Thoracic aorta (tissue), 2 donors: ENCODE results near the gene SAA2. TPM values are rescaled to one million over a fixed set of nuclear protein-coding genes. Genes with fewer than 3 reads are reported as not detected.

ENCODE experiments used
- ATAC-seq: fragments of 150-250 bp; one replicate; pipeline ENCODE4 v1.8.0; 2017; ENCODE audit warnings: low read depth; ENCODE audit not compliant: insufficient number of reproducible peaks, low FRiP score
- DNase-seq: peaks from one replicate; pipeline ENCODE4 v3.0.0-alpha.2; 2020; ENCODE audit warnings: low spot score
- H3K27ac ChIP-seq, 2 donors: fragments of 200-600 bp; sonication (generic); 1 replicate in 1 of 2; 2 replicates in 1 of 2; pipeline ENCODE4 v1.5.1; 2016; ENCODE audit warnings: mild to moderate bottlenecking in 2 of 2, moderate library complexity in 2 of 2
- H3K27me3 ChIP-seq: fragments of 200-600 bp; sonication (generic); replicated peaks from 2 replicates; pipeline ENCODE4 v1.6.0; 2016; ENCODE audit warnings: mild to moderate bottlenecking; ENCODE audit not compliant: insufficient read depth
- H3K36me3 ChIP-seq: fragments of 200-600 bp; sonication (generic); one replicate; pipeline ENCODE4 v1.5.1; 2016
- H3K4me1 ChIP-seq, 2 donors: fragments of 200-600 bp; sonication (generic); 1 replicate in 1 of 2; 2 replicates in 1 of 2; pipeline versions ENCODE4 v1.5.1 to v1.6.0; 2016; ENCODE audit warnings: low read depth in 2 of 2, mild to moderate bottlenecking in 1 of 2; ENCODE audit not compliant: control insufficient read depth in 1 of 2
- H3K4me3 ChIP-seq: fragments of 200-600 bp; sonication (generic); 2 replicates; pipeline ENCODE4 v1.5.1; 2016; ENCODE audit warnings: mild to moderate bottlenecking
- H3K9me3 ChIP-seq: fragments of 200-600 bp; sonication (generic); 2 replicates; pipeline ENCODE4 v1.5.1; 2016
- CTCF ChIP-seq: fragments of 200-600 bp; sonication (generic); IDR thresholded peaks from one replicate; pipeline ENCODE4 v1.5.1; 2019; ENCODE audit warnings: antibody characterized with exemption
- total RNA-seq, 2 donors: library from RNA; depleted of rRNA; stranded (reverse); fragments of >200 nt; gene quantifications; one replicate each; pipeline versions ENCODE4 v1.1.0 to v1.2.3, GENCODE V29; 2016

SAA2 gene
- total RNA-seq, 2 donors from 2014 or later: 2.0 to 2.5 TPM

- no peak for TF ChIP-seq CTCF
- no peak for ATAC-seq
- Histone ChIP-seq H3K27ac (no peak overlapping the region), H3K4me1 (no peaks in the 10 kb centered on the region), H3K4me3 (no peak overlapping the region), H3K9me3 (no peaks in the 10 kb centered on the region), H3K36me3 (no peaks in the 10 kb centered on the region), H3K27me3 (no peaks in the 10 kb centered on the region)
- DNase-seq: no peak
Observed at GRCh38 chr11:18233912-18234311, 14.6 kb downstream of the SAA2 start.

GRCh38 chr11:18230859-18231258, 17.6 kb downstream of the SAA2 start:
- DNase-seq (no peak), ATAC-seq (no peak)
- Histone ChIP-seq H3K36me3 (no peaks in the 10 kb centered on the region), H3K27ac (no peak overlapping the region), H3K27me3 (no peaks in the 10 kb centered on the region), H3K4me3 (no peak overlapping the region), H3K9me3 (no peaks in the 10 kb centered on the region), H3K4me1 (no peaks in the 10 kb centered on the region)
- no peak for TF ChIP-seq CTCF

- H3K27me3 ChIP-seq: no peaks in the 10 kb centered on the region
- no peaks in the 10 kb centered on the region for H3K4me1 ChIP-seq
- H3K9me3 ChIP-seq: no peaks in the 10 kb centered on the region
- H3K4me3 ChIP-seq: no peak overlapping the region
- no peaks in the 10 kb centered on the region for H3K36me3 ChIP-seq
- no peak for ATAC-seq
- DNase-seq: no peak
- no peak overlapping the region for H3K27ac ChIP-seq
- no peak for TF ChIP-seq CTCF
Observed at GRCh38 chr11:18229501-18229900, 19.0 kb downstream of the SAA2 start.

GRCh38 chr11:18225913-18226312, 22.6 kb downstream of the SAA2 start:
- TF ChIP-seq CTCF: no peak
- H3K4me1 ChIP-seq: no peaks in the 10 kb centered on the region
- no peaks in the 10 kb centered on the region for H3K9me3 ChIP-seq
- DNase-seq: no peak
- no peaks in the 10 kb centered on the region for H3K36me3 ChIP-seq
- H3K4me3 ChIP-seq: no peak overlapping the region
- ATAC-seq: no peak
- H3K27ac ChIP-seq: no peak overlapping the region
- no peaks in the 10 kb centered on the region for H3K27me3 ChIP-seq

GRCh38 chr11:18223591-18224387, 24.7 kb downstream of the SAA2 start:
- TF ChIP-seq CTCF: no peak
- H3K4me3 ChIP-seq: no peak overlapping the region
- DNase-seq: no peak
- no peak for ATAC-seq
- no peaks in the 10 kb centered on the region for H3K27me3 ChIP-seq
- H3K4me1 ChIP-seq: no peaks in the 10 kb centered on the region
- no peaks in the 10 kb centered on the region for H3K36me3 ChIP-seq
- no peak overlapping the region for H3K27ac ChIP-seq
- no peaks in the 10 kb centered on the region for H3K9me3 ChIP-seq
